ENCODE results near the gene MPO. TPM values are rescaled to one million over a fixed set of nuclear protein-coding genes. Genes with fewer than 3 reads are reported as not detected.

The MPO gene
- total RNA-seq, 1 donor from 2014 or later = not detected

DNA sequence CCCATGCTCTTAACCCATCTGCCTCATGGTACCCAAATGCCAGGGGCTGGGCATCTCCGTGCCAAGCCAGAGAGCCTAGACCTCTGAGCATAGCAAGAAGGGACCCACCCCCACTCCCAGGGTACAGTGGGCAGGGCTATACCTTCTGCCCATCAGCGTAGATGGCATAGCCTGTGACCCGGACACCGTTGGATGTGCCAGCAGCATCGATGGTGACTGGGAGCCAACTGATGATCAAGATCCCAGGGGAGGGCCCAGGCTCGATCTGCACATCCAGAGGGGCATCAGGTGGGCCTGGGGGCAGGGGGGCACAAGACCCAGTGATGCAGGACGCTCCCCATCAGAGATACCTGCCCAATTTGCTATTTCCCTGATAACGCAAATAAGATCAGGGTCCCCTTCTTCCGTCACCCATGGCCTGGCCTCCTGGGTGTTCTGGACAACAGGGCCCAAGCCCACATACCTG is 30.7 kb upstream of the MPO start:
- Mint-ChIP-seq H3K27ac (ENCODE audit: unreplicated experiment) (no peak overlapping the region), H3K4me3 (ENCODE audit: unreplicated experiment) (no peak overlapping the region), H3K4me1 (ENCODE audit: unreplicated experiment) (no peaks in the 10 kb centered on the region), H3K27me3 (ENCODE audit: unreplicated experiment) (peaks cover 14% of the 10 kb centered on the region), H3K9me3 (ENCODE audit: unreplicated experiment) (no peaks in the 10 kb centered on the region), H3K36me3 (ENCODE audit: unreplicated experiment) (no peaks in the 10 kb centered on the region)
- peak; percentile 81 for DNase-seq (ENCODE audit: extremely low spot score, unreplicated experiment)
- TF ChIP-seq, protein P1, sequence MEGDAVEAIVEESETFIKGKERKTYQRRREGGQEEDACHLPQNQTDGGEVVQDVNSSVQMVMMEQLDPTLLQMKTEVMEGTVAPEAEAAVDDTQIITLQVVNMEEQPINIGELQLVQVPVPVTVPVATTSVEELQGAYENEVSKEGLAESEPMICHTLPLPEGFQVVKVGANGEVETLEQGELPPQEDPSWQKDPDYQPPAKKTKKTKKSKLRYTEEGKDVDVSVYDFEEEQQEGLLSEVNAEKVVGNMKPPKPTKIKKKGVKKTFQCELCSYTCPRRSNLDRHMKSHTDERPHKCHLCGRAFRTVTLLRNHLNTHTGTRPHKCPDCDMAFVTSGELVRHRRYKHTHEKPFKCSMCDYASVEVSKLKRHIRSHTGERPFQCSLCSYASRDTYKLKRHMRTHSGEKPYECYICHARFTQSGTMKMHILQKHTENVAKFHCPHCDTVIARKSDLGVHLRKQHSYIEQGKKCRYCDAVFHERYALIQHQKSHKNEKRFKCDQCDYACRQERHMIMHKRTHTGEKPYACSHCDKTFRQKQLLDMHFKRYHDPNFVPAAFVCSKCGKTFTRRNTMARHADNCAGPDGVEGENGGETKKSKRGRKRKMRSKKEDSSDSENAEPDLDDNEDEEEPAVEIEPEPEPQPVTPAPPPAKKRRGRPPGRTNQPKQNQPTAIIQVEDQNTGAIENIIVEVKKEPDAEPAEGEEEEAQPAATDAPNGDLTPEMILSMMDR (IDR thresholded peaks at IDR 0.05) = no peak

DNA sequence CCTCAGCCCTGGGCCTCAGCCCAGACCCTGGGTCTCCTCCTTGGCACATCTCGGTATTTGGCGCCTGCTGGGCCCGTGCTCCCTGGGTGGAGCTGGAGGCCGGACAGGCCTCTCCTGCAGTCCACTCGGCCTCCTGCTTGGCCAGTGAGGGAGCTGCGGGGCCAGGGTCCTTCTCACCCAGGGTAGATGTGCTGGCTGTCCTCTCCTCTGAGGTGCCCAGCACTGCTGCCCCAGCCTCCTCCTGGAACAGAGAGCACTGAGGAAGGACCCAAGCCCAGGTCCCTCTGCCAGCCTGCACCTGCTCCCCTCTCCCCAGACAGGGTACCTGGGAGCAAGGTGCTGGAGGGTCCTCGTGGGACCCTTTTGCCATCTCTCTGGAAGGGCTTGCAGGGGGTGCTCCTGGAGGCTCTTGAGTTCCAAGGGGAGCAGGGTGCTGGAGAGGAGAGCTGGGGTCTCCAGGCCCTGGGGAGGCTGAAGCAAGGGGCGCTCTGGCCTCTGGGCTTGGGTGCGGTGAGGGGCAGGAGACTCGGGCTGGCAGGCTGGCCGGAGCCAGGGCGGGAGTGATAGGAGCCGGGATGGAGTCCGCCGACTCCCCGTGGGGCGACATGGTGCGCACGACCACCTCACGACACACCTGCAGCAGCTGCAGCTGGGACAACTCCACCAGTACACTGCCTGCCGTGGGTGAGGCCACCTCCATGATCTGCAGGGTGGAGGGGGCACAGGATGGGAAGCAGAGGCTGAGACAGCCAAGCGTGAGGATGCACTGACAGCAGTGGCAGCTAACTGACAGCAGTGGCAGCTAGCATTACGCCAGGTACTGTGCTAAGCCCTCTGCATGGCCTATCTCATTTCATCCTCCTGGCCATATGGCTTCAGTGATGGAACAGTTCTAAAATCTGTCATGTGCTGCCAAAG is 30.0 kb upstream of the MPO start:
- peaks cover 14% of the 10 kb centered on the region for H3K27me3 Mint-ChIP-seq (ENCODE audit: unreplicated experiment)
- H3K27ac Mint-ChIP-seq (ENCODE audit: unreplicated experiment) = no peak overlapping the region
- no peaks in the 10 kb centered on the region for H3K4me1 Mint-ChIP-seq (ENCODE audit: unreplicated experiment)
- H3K36me3 Mint-ChIP-seq (ENCODE audit: unreplicated experiment) = no peaks in the 10 kb centered on the region
- peak; percentile 79 for DNase-seq (ENCODE audit: extremely low spot score, unreplicated experiment)
- H3K9me3 Mint-ChIP-seq (ENCODE audit: unreplicated experiment) = no peaks in the 10 kb centered on the region
- TF ChIP-seq, protein P1 (IDR thresholded peaks at IDR 0.05) = no peak
- H3K4me3 Mint-ChIP-seq (ENCODE audit: unreplicated experiment) = no peak overlapping the region

DNA sequence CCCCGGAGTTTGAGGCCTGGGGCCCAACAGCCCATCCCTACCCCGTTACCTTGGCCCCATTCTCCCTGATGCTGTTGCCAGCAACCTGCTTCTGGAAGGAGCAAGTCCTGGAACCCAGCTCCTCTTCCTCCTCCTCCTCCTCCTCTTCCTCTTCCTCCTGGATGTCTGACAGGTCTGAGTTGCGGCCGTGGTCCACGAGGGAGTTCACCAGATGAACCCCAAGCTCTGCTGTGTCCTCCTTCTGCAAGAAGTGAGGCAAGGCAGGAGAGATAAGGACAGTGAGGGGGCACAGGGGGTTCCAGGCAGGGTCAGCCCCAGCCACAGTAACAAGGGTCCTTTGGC is 29.2 kb upstream of the MPO start:
- TF ChIP-seq, protein P1 (IDR thresholded peaks at IDR 0.05) = no peak
- Mint-ChIP-seq H3K9me3 (ENCODE audit: unreplicated experiment) (no peaks in the 10 kb centered on the region), H3K27me3 (ENCODE audit: unreplicated experiment) (peaks cover 14% of the 10 kb centered on the region), H3K4me3 (ENCODE audit: unreplicated experiment) (no peak overlapping the region), H3K4me1 (ENCODE audit: unreplicated experiment) (no peaks in the 10 kb centered on the region), H3K27ac (ENCODE audit: unreplicated experiment) (no peak overlapping the region), H3K36me3 (ENCODE audit: unreplicated experiment) (no peaks in the 10 kb centered on the region)
- peak; percentile 81 for DNase-seq (ENCODE audit: extremely low spot score, unreplicated experiment)

DNA sequence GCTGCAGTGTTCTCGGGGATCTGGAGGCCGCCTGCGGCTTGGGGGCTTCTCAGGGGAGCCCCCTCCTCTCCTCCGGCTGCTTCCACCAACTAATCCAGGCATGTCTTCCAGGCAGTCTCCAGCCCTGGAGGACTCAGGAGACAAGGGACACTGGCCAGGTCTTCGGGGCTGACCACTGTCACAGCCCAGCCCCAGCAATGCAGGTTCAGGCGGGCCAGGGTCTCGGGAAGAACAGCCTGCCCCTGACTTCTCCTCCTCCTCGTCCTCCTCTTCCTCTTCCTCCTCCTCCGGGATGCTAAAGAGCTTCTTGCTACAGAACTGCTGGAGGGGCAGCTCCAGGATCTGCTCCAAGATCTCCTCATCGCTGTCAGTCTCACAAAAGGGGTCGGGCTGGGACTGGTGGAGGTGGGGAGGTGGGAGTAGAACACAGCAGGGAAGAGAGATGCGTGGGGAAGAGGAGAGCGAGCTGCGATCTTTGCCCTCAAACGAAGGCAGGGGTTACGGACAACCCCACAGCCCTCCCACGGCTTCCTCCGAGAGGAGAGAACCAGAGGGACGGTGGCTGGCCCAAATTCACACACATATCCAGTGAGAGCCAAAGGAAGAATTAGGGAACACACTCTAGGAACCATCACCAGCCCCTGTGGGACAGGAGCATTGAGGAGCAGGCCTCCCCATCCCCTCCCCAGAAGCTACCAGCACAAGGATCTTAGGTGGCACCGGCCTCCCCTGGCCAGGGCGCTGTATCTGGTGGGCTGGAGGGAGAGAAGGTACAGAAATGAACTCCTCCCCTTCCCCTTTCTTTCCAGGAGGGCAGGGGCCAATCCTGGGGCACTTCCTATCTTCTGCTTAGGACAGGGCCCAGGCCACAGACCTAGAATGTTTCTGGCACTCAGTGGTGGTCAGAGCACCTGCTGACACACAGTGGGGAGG is 28.5 kb upstream of the MPO start:
- Mint-ChIP-seq H3K36me3 (ENCODE audit: unreplicated experiment) (no peaks in the 10 kb centered on the region), H3K27me3 (ENCODE audit: unreplicated experiment) (peaks cover 14% of the 10 kb centered on the region), H3K27ac (ENCODE audit: unreplicated experiment) (no peak overlapping the region), H3K4me3 (ENCODE audit: unreplicated experiment) (no peak overlapping the region), H3K9me3 (ENCODE audit: unreplicated experiment) (no peaks in the 10 kb centered on the region), H3K4me1 (ENCODE audit: unreplicated experiment) (no peaks in the 10 kb centered on the region)
- TF ChIP-seq, protein P1 (IDR thresholded peaks at IDR 0.05) = no peak
- DNase-seq (ENCODE audit: extremely low spot score, unreplicated experiment) = peak; percentile 76
